LNCAP (cell line): ENCODE measurements around the gene GNA14.

Source experiments
- TF ChIP-seq, protein P1 (sequence below): fragments of 450-650 bp; IDR thresholded peaks from 2 replicates; pipeline ENCODE4 v1.5.1; 2017; ENCODE audit warnings: mild to moderate bottlenecking

The GNA14 gene

DNA sequence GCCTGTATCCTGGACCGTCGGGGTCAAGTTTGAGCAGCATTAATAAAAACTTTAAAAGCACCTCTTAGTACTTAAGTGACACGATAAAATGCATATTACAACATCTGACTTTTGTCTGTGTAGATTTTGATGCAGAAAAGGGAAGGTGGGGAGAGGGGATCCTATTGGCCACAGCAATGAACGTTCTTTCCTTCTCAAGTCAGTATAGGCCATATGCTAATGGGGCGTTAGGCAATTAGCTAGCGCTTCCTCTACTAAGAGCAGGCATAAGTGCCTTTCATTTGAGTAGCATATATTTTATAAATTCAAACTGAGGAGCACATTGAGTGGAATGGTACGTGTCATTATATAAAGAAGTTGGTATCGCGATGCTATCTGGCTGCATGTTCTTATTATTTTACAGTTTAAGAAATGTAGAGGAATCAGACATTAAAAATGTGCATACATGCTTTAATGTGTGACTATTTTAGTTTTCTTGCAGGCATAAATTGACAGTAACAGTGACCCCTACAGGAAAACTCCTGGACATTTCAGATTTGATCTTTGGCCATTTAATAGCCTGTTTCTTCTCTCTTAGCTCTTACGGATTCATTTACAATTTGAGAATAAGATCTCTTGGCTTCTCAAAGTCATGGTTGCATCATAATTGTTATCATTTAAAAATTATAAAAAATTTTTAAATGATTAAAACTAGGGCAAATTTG is 1.1 kb upstream of the GNA14 start:
- TF ChIP-seq, protein P1, sequence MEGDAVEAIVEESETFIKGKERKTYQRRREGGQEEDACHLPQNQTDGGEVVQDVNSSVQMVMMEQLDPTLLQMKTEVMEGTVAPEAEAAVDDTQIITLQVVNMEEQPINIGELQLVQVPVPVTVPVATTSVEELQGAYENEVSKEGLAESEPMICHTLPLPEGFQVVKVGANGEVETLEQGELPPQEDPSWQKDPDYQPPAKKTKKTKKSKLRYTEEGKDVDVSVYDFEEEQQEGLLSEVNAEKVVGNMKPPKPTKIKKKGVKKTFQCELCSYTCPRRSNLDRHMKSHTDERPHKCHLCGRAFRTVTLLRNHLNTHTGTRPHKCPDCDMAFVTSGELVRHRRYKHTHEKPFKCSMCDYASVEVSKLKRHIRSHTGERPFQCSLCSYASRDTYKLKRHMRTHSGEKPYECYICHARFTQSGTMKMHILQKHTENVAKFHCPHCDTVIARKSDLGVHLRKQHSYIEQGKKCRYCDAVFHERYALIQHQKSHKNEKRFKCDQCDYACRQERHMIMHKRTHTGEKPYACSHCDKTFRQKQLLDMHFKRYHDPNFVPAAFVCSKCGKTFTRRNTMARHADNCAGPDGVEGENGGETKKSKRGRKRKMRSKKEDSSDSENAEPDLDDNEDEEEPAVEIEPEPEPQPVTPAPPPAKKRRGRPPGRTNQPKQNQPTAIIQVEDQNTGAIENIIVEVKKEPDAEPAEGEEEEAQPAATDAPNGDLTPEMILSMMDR = peak; percentile 49; the same call in 1 of the 2 replicates

DNA sequence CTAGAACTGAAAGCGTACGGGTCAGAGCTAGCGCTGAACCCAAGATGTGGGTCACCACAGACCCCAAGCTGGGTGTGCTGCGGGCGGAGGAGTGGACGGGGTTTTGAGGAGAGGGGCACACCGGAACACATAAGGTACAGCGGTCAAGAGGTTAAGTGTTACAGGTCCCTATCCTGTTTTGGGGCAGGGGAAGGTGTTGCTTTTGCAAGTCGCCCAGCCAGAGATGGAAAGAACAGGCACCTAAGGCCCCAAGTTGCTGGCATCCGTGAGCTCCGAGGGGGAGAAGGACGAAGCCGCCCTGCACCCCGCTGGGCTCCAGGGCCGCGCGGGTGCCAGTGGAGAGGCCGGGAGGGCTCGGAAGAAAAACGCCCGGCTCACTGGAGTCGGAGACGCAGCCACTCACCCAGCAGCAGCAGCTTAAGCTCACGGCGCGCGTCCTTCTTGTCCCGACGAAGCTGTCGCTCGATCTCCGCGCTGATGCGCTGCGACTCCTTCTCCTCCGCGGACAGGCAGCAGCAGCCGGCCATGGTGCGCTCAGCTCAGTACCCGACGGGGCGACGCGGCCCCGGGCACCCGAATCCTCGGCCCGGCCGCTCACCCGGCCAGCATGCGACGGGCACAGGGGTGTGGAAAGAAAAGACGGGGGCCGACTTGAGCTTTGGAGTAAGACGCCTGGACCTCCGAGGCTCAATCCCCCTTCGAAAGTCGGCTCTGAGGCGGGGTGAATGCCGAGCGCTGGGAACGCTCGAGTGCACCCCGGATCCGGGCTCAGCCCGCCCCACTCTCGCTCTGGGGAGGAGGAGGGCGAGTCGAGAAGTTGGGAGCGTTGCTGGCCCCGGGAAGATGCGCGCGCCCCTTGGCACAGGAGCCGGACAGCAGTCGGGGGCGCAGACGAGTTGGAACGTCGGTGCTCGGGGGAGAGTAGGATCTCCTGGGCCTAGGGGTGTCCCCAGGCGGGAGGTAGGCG is 572 bp downstream of the GNA14 start:
- TF ChIP-seq, protein P1 = no peak

GRCh38 chr9:77643871-77644270 is 4.3 kb downstream of the GNA14 start:
- TF ChIP-seq, protein P1 = no peak

GRCh38 chr9:77640741-77641580 is 7.2 kb downstream of the GNA14 start:
- TF ChIP-seq, protein P1 = no peak

DNA sequence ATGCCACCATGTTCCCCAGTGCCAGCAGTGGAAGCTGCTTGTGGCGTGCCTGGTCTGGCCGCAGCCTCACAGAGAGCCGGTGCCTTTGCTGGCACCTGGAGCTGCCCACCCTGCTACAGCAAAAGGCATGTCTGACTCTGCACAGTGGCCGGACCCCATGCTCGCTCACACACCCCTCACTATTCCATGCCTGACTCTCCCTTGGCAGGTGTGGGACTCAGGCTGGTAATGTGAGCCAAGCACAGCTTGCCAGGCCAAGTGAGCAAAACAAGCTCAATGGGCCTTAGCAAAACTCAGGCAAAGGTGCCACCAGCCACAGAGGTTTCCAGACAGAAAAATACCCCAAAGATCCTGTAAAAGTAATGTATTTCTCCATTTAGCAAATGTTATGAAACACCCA is 15.5 kb downstream of the GNA14 start:
- TF ChIP-seq, protein P1 = no peak

DNA sequence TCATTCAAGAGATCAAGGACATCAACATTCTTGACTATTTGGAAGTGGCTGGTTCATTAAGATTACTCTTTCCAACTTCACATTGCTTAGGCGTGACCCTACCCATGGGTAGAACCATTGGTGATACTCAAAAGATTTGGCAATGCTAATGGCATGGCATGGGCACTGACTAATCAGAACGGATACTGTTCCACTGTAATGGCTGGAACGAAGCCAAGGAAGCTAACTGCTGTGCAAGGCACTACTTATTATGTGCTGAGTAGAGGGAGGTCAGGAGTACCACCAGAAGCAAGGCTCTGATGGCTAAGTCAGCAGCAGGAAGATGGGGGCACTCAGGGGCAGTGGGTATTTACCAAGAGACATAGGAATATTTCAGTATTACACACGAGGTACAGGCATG is 31.9 kb downstream of the GNA14 start:
- TF ChIP-seq, protein P1 = no peak

- TF ChIP-seq, protein P1 = no peak
These were observed 33.5 kb downstream of the GNA14 start for GRCh38 chr9:77614645-77615044.
